Omental fat pad (tissue), 4 donors: ENCODE results near the gene SIK3. TPM values are rescaled to one million over a fixed set of nuclear protein-coding genes. Genes with fewer than 3 reads are reported as not detected.

Experiments
- ATAC-seq: fragments of 150-250 bp; one replicate; pipeline ENCODE4 v1.9.1; 2016; ENCODE audit warnings: mild to moderate bottlenecking, moderate library complexity; ENCODE audit not compliant: low FRiP score
- DNase-seq: peaks from one replicate; pipeline ENCODE4 v3.0.0-alpha.2; 2019; ENCODE audit warnings: low spot score
- total RNA-seq, 4 donors: library from RNA; depleted of rRNA; stranded (reverse); fragments of >200 nt; gene quantifications; one replicate each; pipeline ENCODE4 v1.1.0, GENCODE V29; 2016
- TF ChIP-seq, protein P1 (sequence below), 3 donors: fragments of 450-650 bp; IDR thresholded peaks; one replicate each; pipeline ENCODE4 v1.5.1; 2016 to 2017; ENCODE audit warnings: antibody characterized with exemption in 3 of 3, mild to moderate bottlenecking in 3 of 3, moderate library complexity in 2 of 3

SIK3 gene
- total RNA-seq, 4 donors from 2014 or later: 31.2 to 54.6 (median 50.2) TPM

DNA sequence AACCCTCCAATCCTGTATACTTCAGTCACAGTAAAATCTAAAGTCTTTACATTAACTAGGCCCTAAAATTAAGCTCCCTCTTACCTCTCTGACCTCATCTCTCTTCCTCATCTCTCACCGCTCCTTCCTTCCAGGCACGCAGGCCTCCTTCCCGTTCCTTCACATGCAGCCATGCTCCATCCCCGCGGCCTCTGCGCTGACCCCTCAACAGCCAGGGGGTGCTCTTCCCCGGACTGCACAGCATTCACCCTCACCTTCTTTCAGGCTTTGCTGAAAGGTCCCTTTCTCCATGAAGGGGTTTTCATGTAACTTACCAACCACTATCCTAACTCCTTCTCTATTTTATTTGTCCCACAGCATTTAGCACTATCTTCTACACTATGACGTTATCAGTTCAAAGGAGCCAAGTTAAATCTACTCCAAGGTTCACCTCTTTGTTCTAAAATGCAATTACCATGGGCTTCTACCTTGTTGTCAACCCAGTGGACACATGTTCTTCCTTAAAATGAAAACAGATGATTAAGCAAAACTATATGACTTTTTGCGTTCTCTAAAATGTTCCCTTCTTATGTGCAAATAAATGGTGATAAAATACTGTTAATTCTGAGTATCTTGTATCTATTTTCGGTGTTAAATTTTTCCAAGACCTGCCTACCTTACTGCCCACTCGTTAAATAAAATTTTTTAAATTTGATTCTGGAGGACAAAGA lies 203.0 kb downstream of the SIK3 start:
- TF ChIP-seq, protein P1, sequence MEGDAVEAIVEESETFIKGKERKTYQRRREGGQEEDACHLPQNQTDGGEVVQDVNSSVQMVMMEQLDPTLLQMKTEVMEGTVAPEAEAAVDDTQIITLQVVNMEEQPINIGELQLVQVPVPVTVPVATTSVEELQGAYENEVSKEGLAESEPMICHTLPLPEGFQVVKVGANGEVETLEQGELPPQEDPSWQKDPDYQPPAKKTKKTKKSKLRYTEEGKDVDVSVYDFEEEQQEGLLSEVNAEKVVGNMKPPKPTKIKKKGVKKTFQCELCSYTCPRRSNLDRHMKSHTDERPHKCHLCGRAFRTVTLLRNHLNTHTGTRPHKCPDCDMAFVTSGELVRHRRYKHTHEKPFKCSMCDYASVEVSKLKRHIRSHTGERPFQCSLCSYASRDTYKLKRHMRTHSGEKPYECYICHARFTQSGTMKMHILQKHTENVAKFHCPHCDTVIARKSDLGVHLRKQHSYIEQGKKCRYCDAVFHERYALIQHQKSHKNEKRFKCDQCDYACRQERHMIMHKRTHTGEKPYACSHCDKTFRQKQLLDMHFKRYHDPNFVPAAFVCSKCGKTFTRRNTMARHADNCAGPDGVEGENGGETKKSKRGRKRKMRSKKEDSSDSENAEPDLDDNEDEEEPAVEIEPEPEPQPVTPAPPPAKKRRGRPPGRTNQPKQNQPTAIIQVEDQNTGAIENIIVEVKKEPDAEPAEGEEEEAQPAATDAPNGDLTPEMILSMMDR (IDR thresholded peaks at IDR 0.05): no peak
- DNase-seq: no peak
- ATAC-seq: no peak

DNA sequence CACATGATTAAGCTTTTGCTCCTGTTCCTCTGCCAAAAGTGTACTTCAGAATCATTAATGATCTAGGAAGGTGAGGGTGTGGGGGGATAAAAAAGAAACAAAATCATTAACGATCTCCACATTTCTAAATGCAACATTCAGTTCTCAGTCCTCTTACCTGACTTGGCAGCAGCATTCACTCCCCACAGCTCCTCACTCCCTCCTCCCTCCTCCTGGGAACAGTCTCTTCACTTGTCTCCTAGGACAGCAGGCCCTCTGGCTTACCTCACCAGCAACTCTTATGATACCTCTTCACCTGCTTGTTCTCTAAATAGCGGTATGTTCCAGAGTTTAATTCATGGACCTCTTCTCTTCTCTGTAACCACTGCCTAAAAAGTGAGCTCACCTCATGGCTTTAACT lies 204.3 kb downstream of the SIK3 start:
- ATAC-seq: no peak
- TF ChIP-seq, protein P1 (IDR thresholded peaks at IDR 0.05): no peak

DNA sequence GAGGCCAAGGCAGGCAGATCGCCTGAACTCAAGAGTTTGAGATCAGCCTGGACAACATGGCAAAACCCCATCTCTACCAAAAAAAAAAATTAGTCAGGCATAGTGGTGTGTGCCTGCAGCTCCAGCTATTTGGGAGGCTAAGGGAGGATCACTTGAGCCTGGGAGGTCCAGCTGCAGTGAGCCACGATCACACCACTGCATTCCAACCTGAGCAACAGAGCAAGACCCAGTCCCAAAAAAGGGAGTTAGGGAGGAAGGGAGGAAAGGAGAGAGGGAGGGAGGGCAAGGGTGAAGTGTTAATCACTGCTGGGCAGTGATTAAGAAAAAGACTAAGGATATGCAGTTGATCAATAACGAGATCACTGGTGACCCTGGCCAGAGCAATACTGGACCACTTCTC lies 204.8 kb downstream of the SIK3 start:
- ATAC-seq: no peak
- no peak for DNase-seq

More for the DNA sequence above, 204.3 kb downstream of the SIK3 start:
- DNase-seq: no peak

DNA sequence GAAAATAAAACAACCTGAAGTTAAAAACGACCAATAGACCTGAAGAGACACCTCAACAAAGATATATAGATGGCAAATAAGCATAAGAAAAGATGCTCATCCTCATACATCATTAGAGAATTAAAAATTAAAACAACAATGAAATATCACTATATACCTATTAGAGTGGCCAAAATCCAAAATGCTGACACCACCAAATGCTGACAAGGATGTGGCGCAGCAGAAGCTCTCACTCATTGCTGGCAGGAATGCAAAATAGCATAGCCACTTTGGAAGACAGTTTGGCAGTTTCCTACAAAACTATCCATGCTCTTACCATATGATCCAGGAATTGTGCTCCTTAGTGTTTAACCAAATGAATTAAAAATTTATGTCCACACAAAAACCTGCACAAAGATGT lies 205.9 kb downstream of the SIK3 start:
- TF ChIP-seq, protein P1 (IDR thresholded peaks at IDR 0.05): no peak
- DNase-seq (no peak), ATAC-seq (no peak)

More for the DNA sequence above, 204.8 kb downstream of the SIK3 start:
- TF ChIP-seq, protein P1 (IDR thresholded peaks at IDR 0.05): no peak

DNA sequence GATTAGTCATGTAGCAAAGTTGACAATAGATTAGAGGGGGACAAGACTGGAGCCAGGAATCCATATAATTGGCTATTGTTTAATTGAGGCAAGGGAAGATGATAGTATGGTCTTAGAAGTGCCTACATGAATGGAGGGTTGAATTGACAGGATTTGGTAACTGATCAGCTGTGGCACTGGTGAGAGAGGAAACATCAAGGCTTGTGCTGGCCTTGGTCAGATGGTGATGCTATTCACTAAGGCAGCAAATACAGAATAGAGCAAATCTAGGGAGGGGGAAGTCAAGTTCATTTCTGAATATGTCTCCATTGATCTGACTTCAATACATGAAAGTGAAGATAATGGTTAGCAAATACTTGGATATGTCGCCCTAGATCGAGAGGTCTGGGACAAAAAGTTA lies 206.5 kb downstream of the SIK3 start:
- TF ChIP-seq, protein P1 (IDR thresholded peaks at IDR 0.05): no peak
- ATAC-seq (no peak), DNase-seq (no peak)

DNA sequence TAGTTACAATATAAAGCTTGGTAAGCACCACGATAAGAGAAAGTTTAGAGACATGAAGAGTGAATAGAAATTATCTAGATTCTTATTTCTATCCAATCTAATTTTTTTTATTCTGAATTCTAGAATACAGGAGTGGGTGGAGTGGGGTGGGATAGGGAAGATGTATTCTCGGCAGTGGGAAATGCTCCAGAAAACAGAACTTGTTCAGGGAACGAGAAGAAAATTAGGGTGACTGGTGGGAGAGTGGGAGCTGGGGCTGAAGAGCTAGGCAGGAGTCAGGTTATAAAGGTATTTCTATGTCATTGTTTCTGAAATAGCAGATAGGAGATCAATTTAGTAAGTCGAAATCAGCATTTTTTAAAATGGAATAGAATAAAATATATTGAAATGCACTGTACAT lies 207.6 kb downstream of the SIK3 start:
- TF ChIP-seq, protein P1 (IDR thresholded peaks at IDR 0.05): no peak
- DNase-seq (no peak), ATAC-seq (no peak)

DNA sequence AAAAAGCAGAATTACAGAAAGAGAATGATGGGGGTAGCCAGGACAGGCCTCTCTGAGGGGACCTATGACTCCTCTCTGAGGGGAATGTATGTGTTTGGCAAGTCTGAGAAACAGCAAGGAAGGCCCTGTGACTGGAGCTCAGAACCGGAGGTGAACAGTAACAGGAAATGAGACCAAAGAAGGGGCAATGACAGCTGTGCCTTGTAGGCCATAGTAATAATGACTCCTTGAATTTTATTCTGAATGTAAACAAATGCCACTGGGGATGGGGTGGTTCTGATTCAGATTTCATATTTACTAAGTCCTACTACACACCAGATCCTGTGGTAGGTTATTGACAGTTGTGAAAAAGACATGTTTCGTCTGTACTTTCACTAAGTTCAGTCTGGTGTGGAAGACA lies 208.0 kb downstream of the SIK3 start:
- ATAC-seq: no peak
- TF ChIP-seq, protein P1 (IDR thresholded peaks at IDR 0.05): no peak

More for the DNA sequence above, 208.0 kb downstream of the SIK3 start:
- no peak for DNase-seq
